ENCODE measurements around the gene PTPRR. TPM values are rescaled to one million over a fixed set of nuclear protein-coding genes. Genes with fewer than 3 reads are reported as not detected.

Gene PTPRR
- total and polyA plus RNA-seq, 2 donors (not counting 1 experiment from before 2014, with no cell fraction given): not detected

- Histone ChIP-seq H3K9ac (ENCODE audit: low read length) (no peak overlapping the region), H3K4me2 (replicated peaks; ENCODE audit: low read depth, low read length, poor library complexity, severe bottlenecking) (no peak overlapping the region), H3K27me3 (replicated peaks in 1 of 4; ENCODE audit: control extremely low read depth in 1 of 4, control insufficient read depth in 3 of 4, insufficient read depth in 4 of 4, low read length in 3 of 4) (peaks cover 0 to 10% (median 0%) of the 10 kb centered on the region in 4 experiments), H3K36me3 (replicated peaks in 1 of 2; ENCODE audit: control extremely low read depth in 1 of 2, control insufficient read depth in 1 of 2, extremely low read depth in 1 of 2, insufficient read depth in 2 of 2, low read length in 1 of 2) (no peaks in the 10 kb centered on the region), H3K79me2 (ENCODE audit: control insufficient read depth, insufficient read depth, low read length) (no peaks in the 10 kb centered on the region), H3K9me3 (ENCODE audit: control extremely low read depth in 1 of 3, control insufficient read depth in 2 of 3, insufficient read depth in 1 of 3, low read length in 2 of 3) (no peaks in the 10 kb centered on the region), H3K4me3 (ENCODE audit: control extremely low read depth in 1 of 5, extremely low read depth in 1 of 5, insufficient read depth in 1 of 5, low read depth in 2 of 5, low read length in 4 of 5) (no peak overlapping the region), H4K20me1 (ENCODE audit: control insufficient read depth, insufficient read depth, low read length, poor library complexity, severe bottlenecking) (no peaks in the 10 kb centered on the region), H3K4me1 (ENCODE audit: control insufficient read depth in 2 of 2, insufficient read depth in 2 of 2, low read length in 2 of 2) (no peaks in the 10 kb centered on the region), H2AFZ (ENCODE audit: insufficient read depth, low read depth, low read length, poor library complexity, severe bottlenecking) (no peak overlapping the region), H3K27ac (ENCODE audit: low read length in 2 of 2) (no peak overlapping the region)
- CTCF ChIA-PET: no interaction called here
- DNase-seq: no peak
- TF ChIP-seq EZH2 (IDR thresholded peaks at IDR 0.05; ENCODE audit: borderline replicate concordance, insufficient read depth, low read depth, low read length, poor library complexity, severe bottlenecking): no peak
- no peak for TF ChIP-seq CTCF (IDR thresholded peaks at IDR 0.05)
- intact Hi-C loops (cut with micrococcal nuclease): no loop called here
- no peak overlapping the region for H3K27ac Mint-ChIP-seq
- no peak overlapping the region for H3K4me3 Mint-ChIP-seq
- H3K4me1 Mint-ChIP-seq: no peaks in the 10 kb centered on the region
- POLR2A ChIA-PET: no interaction called here
- no peak for ATAC-seq (ENCODE audit: low read depth)
- H3K27me3 Mint-ChIP-seq: peaks cover 18% of the 10 kb centered on the region
- 69% methylated on average over 3 of the region's 6 CpGs for WGBS (ENCODE audit: insufficient coverage)
- no peaks in the 10 kb centered on the region for H3K9me3 Mint-ChIP-seq (ENCODE audit: insufficient read depth)
Observed at GRCh38 chr12:70754330-70754741, 166.2 kb downstream of the PTPRR start.

DNA sequence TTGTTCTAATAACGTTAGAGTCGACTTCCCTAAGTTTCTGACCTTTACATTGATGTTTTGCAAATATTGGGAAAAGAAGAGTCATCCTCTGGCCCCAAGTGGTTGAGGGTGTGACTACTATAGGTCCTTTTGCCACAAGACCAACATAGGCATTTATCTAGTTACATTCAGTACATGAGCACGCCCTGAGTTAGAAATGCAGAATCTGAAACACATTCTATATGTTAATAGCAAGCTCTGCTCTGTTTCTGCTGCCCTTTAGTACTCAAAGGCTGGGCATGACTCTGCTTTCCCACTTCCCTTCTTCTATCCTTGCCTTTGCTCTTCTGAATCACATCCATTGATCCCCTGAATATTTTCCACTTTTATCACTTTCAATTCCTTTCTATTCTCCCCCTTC is 168.2 kb downstream of the PTPRR start:
- WGBS (ENCODE audit: insufficient coverage): 75% methylated on average over 1 of the region's 3 CpGs
- no peak overlapping the region for H3K27ac ChIP-seq (ENCODE audit: low read length in 2 of 2)

More for the DNA sequence above, 168.2 kb downstream of the PTPRR start:
- Mint-ChIP-seq H3K4me3 (no peak overlapping the region), H3K4me1 (no peaks in the 10 kb centered on the region), H3K9me3 (ENCODE audit: insufficient read depth) (no peaks in the 10 kb centered on the region), H3K27me3 (peaks cover 13% of the 10 kb centered on the region), H3K27ac (no peak overlapping the region)
- ChIA-PET POLR2A (no interaction called here), CTCF (no interaction called here)
- H3K4me1 ChIP-seq (ENCODE audit: control insufficient read depth in 2 of 2, insufficient read depth in 2 of 2, low read length in 2 of 2): no peaks in the 10 kb centered on the region
- TF ChIP-seq CTCF (IDR thresholded peaks at IDR 0.05) (no peak), EZH2 (IDR thresholded peaks at IDR 0.05; ENCODE audit: borderline replicate concordance, insufficient read depth, low read depth, low read length, poor library complexity, severe bottlenecking) (no peak)
- H3K79me2 ChIP-seq (ENCODE audit: control insufficient read depth, insufficient read depth, low read length): no peaks in the 10 kb centered on the region
- no peak overlapping the region for H3K4me3 ChIP-seq (ENCODE audit: control extremely low read depth in 1 of 5, extremely low read depth in 1 of 5, insufficient read depth in 1 of 5, low read depth in 2 of 5, low read length in 4 of 5)
- no peak overlapping the region for H2AFZ ChIP-seq (ENCODE audit: insufficient read depth, low read depth, low read length, poor library complexity, severe bottlenecking)
- DNase-seq (no peak), ATAC-seq (ENCODE audit: low read depth) (no peak)
- H3K4me2 ChIP-seq (replicated peaks; ENCODE audit: low read depth, low read length, poor library complexity, severe bottlenecking): no peak overlapping the region
- H4K20me1 ChIP-seq (ENCODE audit: control insufficient read depth, insufficient read depth, low read length, poor library complexity, severe bottlenecking): no peaks in the 10 kb centered on the region
- H3K9me3 ChIP-seq (ENCODE audit: control extremely low read depth in 1 of 3, control insufficient read depth in 2 of 3, insufficient read depth in 1 of 3, low read length in 2 of 3): no peaks in the 10 kb centered on the region
- no peaks in the 10 kb centered on the region for H3K36me3 ChIP-seq (replicated peaks in 1 of 2; ENCODE audit: control extremely low read depth in 1 of 2, control insufficient read depth in 1 of 2, extremely low read depth in 1 of 2, insufficient read depth in 2 of 2, low read length in 1 of 2)
- intact Hi-C loops (cut with micrococcal nuclease): no loop called here
- H3K9ac ChIP-seq (ENCODE audit: low read length): no peak overlapping the region
- H3K27me3 ChIP-seq (replicated peaks in 1 of 4; ENCODE audit: control extremely low read depth in 1 of 4, control insufficient read depth in 3 of 4, insufficient read depth in 4 of 4, low read length in 3 of 4): peaks cover 0 to 10% (median 0%) of the 10 kb centered on the region in 4 experiments

Measured in B cell (primary cell).